ENCODE results near the gene CELF1. TPM values are rescaled to one million over a fixed set of nuclear protein-coding genes. Genes with fewer than 3 reads are reported as not detected.

The CELF1 gene
- total RNA-seq, 1 donor from 2014 or later: 136 TPM

DNA sequence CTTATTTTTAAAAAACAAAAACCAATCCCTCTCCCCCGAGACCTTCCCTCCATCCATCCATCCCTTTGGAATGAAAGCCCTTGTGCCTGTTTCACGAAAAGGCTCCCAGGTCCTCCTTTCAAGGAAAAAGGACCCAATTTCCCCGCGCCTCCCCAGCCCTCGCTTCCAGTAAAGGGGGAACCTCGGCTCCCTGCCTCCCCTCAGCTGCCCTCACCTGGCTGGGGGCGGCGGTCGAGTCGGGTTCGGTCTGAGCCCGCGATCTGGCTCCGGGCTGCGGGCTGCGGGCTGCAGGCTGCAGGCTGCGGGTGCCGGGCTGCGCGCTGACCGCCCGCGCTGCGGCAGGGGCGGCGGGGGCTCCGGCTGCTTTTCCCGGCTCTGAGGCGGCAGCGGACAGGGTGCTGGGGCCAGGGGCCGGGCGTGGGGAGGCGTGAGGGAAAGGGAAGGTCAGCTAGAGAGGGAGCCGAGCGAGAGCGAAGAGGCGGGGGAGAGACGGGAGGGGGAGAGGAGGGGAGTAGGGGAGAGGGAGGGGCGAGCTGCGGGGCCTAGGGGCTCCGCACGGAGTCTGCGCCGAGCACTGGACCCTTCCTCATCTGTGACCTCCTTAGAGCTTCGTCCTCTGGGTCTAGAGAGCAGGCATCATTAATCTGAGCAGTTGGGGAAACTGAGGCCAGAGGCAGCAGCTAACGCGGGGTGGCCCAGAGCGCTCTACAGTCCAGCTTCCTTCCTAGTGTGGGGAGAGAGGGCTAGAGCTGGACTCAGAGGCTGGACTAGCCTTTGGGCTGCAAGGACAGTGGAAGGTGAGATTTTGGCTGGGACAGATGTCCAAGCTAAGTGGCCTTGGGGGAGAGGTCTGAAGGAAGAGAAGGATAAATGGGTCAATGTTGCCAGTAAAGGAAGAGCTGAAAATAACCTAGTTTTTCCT is 41.3 kb upstream of the CELF1 start, which contains the start of gene C1QTNF4:
Gene C1QTNF4 (minus strand): TSS at position 478 of the 922 bp plus-strand sequence. CDS start 3,601 bp downstream, outside the sequence.
- H3K27ac Mint-ChIP-seq: no peak within 1 kb of the TSS
- H3K9me3 Mint-ChIP-seq: no peaks in the 10 kb centered on the region
- peak; percentile 40 for ATAC-seq (ENCODE audit: low read depth)
- peaks cover 32% of the 10 kb centered on the region for H3K27me3 Mint-ChIP-seq
- H3K4me1 Mint-ChIP-seq: peaks cover 17% of the 10 kb centered on the region
- H3K4me3 Mint-ChIP-seq: peak within 1 kb of the TSS; percentile 28
- ChIA-PET POLR2A (interaction anchor here (0.6 to 0.7 kb wide), 2 partner anchors 27 to 402 kb away, joined by 3 to 6 read pairs; no protein-coding TSS in a partner anchor), CTCF (no interaction called here)
- DNase-seq: no peak
- TF ChIP-seq, protein P1, sequence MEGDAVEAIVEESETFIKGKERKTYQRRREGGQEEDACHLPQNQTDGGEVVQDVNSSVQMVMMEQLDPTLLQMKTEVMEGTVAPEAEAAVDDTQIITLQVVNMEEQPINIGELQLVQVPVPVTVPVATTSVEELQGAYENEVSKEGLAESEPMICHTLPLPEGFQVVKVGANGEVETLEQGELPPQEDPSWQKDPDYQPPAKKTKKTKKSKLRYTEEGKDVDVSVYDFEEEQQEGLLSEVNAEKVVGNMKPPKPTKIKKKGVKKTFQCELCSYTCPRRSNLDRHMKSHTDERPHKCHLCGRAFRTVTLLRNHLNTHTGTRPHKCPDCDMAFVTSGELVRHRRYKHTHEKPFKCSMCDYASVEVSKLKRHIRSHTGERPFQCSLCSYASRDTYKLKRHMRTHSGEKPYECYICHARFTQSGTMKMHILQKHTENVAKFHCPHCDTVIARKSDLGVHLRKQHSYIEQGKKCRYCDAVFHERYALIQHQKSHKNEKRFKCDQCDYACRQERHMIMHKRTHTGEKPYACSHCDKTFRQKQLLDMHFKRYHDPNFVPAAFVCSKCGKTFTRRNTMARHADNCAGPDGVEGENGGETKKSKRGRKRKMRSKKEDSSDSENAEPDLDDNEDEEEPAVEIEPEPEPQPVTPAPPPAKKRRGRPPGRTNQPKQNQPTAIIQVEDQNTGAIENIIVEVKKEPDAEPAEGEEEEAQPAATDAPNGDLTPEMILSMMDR (IDR thresholded peaks at IDR 0.05): no peak
- intact Hi-C loops (cut with micrococcal nuclease): no loop called here
- H3K36me3 Mint-ChIP-seq (ENCODE audit: low read depth): no peaks in the 10 kb centered on the region

DNA sequence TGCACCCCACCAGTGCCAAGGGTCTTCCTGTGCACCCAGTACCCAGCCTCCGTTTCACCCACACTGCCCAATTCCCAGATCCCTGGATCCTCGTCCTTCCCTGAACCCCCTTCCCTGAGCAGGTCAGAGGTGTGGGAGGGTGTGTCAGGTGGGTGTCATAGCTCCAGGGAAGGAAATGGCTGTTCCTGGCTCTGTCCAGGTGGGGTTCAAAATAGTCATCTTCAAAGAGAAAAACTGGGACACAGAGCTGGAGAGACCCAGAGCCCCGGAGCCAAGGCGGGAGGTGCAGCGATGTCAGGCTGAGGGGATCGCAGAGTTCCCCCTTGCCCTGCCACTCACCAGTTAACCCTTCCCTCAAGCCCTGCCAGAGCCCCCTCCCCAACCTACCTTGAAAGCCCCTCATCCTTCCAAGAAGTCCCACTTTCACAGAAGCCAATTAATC is 40.6 kb upstream of the CELF1 start:
- CTCF ChIA-PET: no interaction called here
- POLR2A ChIA-PET: interaction anchor here (0.6 kb wide), 1 partner anchor 9 kb away, joined by 8 read pairs; no protein-coding TSS in a partner anchor
- H3K4me3 Mint-ChIP-seq: peak overlapping the region; percentile 28

DNA sequence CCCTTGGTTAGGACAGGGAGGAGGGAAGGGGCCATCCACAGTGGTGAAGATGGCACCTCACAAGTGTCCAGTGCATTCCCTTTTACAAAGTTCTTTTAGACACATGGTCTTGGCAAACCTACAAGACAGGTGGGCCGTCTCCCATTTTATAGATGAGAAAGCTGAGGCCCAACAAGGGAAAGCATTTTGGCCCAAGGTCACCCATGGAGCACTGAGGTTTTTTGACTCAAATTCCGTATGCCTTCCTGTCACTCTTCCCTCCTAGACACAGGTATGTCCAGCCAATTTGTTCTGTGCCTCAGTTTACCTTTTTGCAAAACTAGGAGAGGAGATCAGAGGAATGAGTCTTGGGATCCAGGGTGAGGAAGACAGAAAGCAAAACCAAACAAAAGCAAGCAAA is 40.0 kb upstream of the CELF1 start:
- Mint-ChIP-seq H3K27ac (no peak overlapping the region), H3K4me1 (peaks cover 17% of the 10 kb centered on the region), H3K27me3 (peaks cover 32% of the 10 kb centered on the region), H3K4me3 (no peak overlapping the region), H3K36me3 (ENCODE audit: low read depth) (no peaks in the 10 kb centered on the region), H3K9me3 (no peaks in the 10 kb centered on the region)
- DNase-seq (no peak), ATAC-seq (ENCODE audit: low read depth) (no peak)
- TF ChIP-seq, protein P1 (IDR thresholded peaks at IDR 0.05): no peak
- CTCF ChIA-PET: no interaction called here
- POLR2A ChIA-PET: interaction anchor here (0.6 kb wide), 1 partner anchor 9 kb away, joined by 8 read pairs; no protein-coding TSS in a partner anchor
- intact Hi-C loops (cut with micrococcal nuclease): no loop called here

More for the DNA sequence above, 40.6 kb upstream of the CELF1 start:
- intact Hi-C loops (cut with micrococcal nuclease): no loop called here
- Mint-ChIP-seq H3K36me3 (ENCODE audit: low read depth) (no peaks in the 10 kb centered on the region), H3K4me1 (peaks cover 17% of the 10 kb centered on the region), H3K27me3 (peaks cover 32% of the 10 kb centered on the region), H3K9me3 (no peaks in the 10 kb centered on the region), H3K27ac (no peak overlapping the region)
- DNase-seq (no peak), ATAC-seq (ENCODE audit: low read depth) (no peak)
- TF ChIP-seq, protein P1 (IDR thresholded peaks at IDR 0.05): no peak

DNA sequence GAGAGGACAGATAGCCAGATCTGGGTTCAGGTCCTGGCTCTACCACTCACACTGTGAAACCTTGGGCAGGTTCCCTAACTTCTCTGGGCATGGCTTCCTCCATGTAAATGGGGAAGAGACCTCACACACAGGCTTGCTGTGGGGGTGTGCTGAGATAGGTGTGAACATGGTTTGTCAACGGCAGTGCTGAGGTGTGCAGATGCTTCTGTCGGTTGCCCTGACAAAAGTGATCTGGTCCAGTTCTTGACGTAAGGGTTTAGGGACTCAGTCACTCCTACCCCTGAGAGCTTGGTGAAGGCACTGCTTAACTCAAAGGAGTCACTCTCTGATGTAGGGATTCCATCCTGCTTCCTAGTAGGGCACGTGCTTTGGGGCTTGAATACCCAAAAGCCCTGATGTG is 39.3 kb upstream of the CELF1 start:
- Mint-ChIP-seq H3K4me1 (peaks cover 17% of the 10 kb centered on the region), H3K36me3 (ENCODE audit: low read depth) (no peaks in the 10 kb centered on the region), H3K4me3 (no peak overlapping the region), H3K27me3 (peaks cover 32% of the 10 kb centered on the region), H3K27ac (no peak overlapping the region), H3K9me3 (no peaks in the 10 kb centered on the region)
- ChIA-PET POLR2A (interaction anchor here (0.6 kb wide), 1 partner anchor 968 kb away, joined by 3 read pairs; no protein-coding TSS in a partner anchor), CTCF (no interaction called here)
- TF ChIP-seq, protein P1 (IDR thresholded peaks at IDR 0.05): no peak
- no peak for ATAC-seq (ENCODE audit: low read depth)
- DNase-seq: no peak
- intact Hi-C loops (cut with micrococcal nuclease): no loop called here

DNA sequence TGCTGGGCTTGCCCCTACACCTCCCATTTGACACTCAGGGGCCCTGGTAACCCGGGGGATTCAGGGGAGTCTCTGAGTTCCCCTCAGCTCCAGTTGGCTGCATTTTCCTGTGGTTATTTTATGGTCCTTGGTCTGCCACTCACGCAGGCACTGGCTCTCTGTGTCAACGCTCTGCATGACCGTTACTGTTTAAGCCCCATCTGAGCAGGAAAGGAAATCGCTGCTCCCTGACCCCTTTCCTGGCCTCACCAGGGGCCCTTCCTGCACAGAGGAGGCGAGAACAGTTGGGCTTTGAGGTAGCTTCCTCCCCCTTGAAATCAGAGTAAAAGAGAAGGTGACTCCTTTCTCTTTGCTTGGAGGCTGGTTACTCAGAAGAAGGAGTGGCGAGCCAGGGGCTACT is 38.8 kb upstream of the CELF1 start:
- no peak for DNase-seq
- Mint-ChIP-seq H3K4me3 (no peak overlapping the region), H3K27me3 (peaks cover 32% of the 10 kb centered on the region), H3K4me1 (peaks cover 17% of the 10 kb centered on the region), H3K27ac (no peak overlapping the region), H3K36me3 (ENCODE audit: low read depth) (no peaks in the 10 kb centered on the region), H3K9me3 (no peaks in the 10 kb centered on the region)
- ChIA-PET POLR2A (interaction anchor here (0.6 kb wide), 1 partner anchor 968 kb away, joined by 3 read pairs; no protein-coding TSS in a partner anchor), CTCF (no interaction called here)
- ATAC-seq (ENCODE audit: low read depth): no peak
- intact Hi-C loops (cut with micrococcal nuclease): no loop called here
- TF ChIP-seq, protein P1 (IDR thresholded peaks at IDR 0.05): no peak
